K562 (cell line): Measurements from ENCODE around the gene PNKD. TPM values are rescaled to one million over a fixed set of nuclear protein-coding genes. Genes with fewer than 3 reads are reported as not detected.

Experiments used
- ASH1L ChIP-seq: fragments of 450-650 bp; IDR thresholded peaks from 2 replicates; pipeline ENCODE4 v1.6.1; 2018; ENCODE audit warnings: borderline replicate concordance, mild to moderate bottlenecking, low read depth; ENCODE audit not compliant: partially characterized antibody
- ATF7 ChIP-seq: fragments of 450-650 bp; IDR thresholded peaks from 2 replicates; pipeline ENCODE4 v1.7.1; 2014; ENCODE audit warnings: mild to moderate bottlenecking, moderate library complexity
- RAD51 ChIP-seq: fragments of 450-650 bp; IDR thresholded peaks from 2 replicates; pipeline ENCODE4 v1.7.1; 2016; ENCODE audit warnings: low read depth, mild to moderate bottlenecking, borderline replicate concordance
- TBP ChIP-seq: optimal IDR thresholded peaks from 2 replicates; pipeline ENCODE3; 2011; ENCODE audit warnings: low read depth, low read length, improper control_type of control experiment
- ZNF445 ChIP-seq: fragments of 250-450 bp; sonication (Bioruptor Pico); IDR thresholded peaks from 2 replicates; pipeline ENCODE4 v1.4.0; 2020; ENCODE audit warnings: low read depth, mild to moderate bottlenecking, moderate library complexity
- polyA plus RNA-seq, 8 experiments: library from polyadenylated mRNA; depleted of rRNA in 4 of 8; stranded (reverse) in 5 of 8; unstranded in 3 of 8; fragments of >200 nt; fragmentation: Nextera tagmentation in 2 of 8; fragmentation: Illumina TruSeq in 1 of 8; extraction: Ambion mirVana in 2 of 8; extraction: Trizol in 1 of 8; gene quantifications; 2 replicates each; pipeline versions ENCODE4 v1.2.1 to v1.2.3, GENCODE V29; 2011 to 2014; ENCODE audit warnings: inconsistent platforms in 1 of 8, missing spikeins in 1 of 8
- total RNA-seq, 7 experiments: library from RNA; depleted of rRNA in 6 of 7; stranded (reverse); fragments of >200 nt in 6 of 7; fragmentation: Illumina TruSeq in 2 of 7; extraction: Trizol in 2 of 7; gene quantifications; 2 replicates each; pipeline versions ENCODE4 v1.2.1 to v1.2.3, GENCODE V29; 2011 to 2021; ENCODE audit warnings: low replicate concordance in 1 of 7
- TF ChIP-seq, protein P1 (sequence below): fragments of 450-650 bp; IDR thresholded peaks from 2 replicates; pipeline ENCODE4 v1.6.1; 2016; ENCODE audit warnings: mild to moderate bottlenecking, moderate library complexity
- TF ChIP-seq, protein P2 (sequence below), 2 experiments: fragments of 150-350 bp in 1 of 2; IDR thresholded peaks; 2 replicates each; pipeline ENCODE4 v1.6.1; 2012 to 2016; ENCODE audit warnings: low read depth in 2 of 2, low read length in 2 of 2, mild to moderate bottlenecking in 1 of 2, moderate library complexity in 1 of 2

The PNKD gene
- total and polyA plus RNA-seq, 9 of the 15 experiments (the other 6 are each of a cell fraction or from before 2014, with no cell fraction given), result 26.0 to 105 (median 60.1) TPM

DNA sequence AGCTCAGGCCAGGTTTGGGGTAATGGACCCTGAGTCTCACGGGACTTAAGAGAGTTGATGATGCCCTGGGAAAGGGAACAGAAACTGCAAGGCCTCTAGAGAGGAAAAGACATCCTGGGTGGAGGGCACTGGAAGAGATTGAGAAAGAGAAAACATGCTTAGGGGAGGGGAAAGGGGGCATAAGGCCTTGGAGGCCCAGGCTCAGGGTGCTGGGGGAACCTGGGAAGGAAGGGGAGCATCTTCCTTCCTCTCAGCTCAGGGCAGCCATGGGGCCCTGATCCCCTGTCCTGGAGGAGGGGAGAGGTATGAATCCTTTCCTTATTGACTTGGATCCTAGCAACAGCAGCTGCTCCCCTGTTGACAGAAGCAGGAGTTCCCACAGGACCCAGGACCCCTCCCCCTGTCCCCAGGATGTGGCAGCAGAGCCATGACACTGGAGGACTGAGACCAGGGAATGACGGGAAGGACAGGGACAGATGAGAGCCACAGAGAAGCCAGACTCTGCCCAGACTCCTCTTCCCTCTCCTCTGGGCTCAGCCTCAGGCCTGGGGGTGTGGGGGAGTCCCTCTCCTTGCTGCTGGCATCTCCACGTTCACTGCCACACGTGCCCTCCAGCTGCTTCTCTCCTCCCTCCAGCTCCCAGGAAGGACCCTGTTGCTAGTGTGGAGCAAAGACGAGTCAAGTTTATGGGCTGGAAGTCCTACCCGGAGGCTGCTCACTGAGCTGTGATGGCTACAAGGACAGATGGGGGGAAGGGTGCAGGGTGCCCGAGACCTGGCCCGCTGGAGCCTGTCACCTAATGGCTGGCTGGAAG, 8.7 kb upstream of the PNKD start (continued):
- TF ChIP-seq RAD51, result no peak
- TF ChIP-seq ZNF445 (CRISPR knock-in tag), result no peak
- TF ChIP-seq ATF7, result no peak
- TF ChIP-seq, protein P1, sequence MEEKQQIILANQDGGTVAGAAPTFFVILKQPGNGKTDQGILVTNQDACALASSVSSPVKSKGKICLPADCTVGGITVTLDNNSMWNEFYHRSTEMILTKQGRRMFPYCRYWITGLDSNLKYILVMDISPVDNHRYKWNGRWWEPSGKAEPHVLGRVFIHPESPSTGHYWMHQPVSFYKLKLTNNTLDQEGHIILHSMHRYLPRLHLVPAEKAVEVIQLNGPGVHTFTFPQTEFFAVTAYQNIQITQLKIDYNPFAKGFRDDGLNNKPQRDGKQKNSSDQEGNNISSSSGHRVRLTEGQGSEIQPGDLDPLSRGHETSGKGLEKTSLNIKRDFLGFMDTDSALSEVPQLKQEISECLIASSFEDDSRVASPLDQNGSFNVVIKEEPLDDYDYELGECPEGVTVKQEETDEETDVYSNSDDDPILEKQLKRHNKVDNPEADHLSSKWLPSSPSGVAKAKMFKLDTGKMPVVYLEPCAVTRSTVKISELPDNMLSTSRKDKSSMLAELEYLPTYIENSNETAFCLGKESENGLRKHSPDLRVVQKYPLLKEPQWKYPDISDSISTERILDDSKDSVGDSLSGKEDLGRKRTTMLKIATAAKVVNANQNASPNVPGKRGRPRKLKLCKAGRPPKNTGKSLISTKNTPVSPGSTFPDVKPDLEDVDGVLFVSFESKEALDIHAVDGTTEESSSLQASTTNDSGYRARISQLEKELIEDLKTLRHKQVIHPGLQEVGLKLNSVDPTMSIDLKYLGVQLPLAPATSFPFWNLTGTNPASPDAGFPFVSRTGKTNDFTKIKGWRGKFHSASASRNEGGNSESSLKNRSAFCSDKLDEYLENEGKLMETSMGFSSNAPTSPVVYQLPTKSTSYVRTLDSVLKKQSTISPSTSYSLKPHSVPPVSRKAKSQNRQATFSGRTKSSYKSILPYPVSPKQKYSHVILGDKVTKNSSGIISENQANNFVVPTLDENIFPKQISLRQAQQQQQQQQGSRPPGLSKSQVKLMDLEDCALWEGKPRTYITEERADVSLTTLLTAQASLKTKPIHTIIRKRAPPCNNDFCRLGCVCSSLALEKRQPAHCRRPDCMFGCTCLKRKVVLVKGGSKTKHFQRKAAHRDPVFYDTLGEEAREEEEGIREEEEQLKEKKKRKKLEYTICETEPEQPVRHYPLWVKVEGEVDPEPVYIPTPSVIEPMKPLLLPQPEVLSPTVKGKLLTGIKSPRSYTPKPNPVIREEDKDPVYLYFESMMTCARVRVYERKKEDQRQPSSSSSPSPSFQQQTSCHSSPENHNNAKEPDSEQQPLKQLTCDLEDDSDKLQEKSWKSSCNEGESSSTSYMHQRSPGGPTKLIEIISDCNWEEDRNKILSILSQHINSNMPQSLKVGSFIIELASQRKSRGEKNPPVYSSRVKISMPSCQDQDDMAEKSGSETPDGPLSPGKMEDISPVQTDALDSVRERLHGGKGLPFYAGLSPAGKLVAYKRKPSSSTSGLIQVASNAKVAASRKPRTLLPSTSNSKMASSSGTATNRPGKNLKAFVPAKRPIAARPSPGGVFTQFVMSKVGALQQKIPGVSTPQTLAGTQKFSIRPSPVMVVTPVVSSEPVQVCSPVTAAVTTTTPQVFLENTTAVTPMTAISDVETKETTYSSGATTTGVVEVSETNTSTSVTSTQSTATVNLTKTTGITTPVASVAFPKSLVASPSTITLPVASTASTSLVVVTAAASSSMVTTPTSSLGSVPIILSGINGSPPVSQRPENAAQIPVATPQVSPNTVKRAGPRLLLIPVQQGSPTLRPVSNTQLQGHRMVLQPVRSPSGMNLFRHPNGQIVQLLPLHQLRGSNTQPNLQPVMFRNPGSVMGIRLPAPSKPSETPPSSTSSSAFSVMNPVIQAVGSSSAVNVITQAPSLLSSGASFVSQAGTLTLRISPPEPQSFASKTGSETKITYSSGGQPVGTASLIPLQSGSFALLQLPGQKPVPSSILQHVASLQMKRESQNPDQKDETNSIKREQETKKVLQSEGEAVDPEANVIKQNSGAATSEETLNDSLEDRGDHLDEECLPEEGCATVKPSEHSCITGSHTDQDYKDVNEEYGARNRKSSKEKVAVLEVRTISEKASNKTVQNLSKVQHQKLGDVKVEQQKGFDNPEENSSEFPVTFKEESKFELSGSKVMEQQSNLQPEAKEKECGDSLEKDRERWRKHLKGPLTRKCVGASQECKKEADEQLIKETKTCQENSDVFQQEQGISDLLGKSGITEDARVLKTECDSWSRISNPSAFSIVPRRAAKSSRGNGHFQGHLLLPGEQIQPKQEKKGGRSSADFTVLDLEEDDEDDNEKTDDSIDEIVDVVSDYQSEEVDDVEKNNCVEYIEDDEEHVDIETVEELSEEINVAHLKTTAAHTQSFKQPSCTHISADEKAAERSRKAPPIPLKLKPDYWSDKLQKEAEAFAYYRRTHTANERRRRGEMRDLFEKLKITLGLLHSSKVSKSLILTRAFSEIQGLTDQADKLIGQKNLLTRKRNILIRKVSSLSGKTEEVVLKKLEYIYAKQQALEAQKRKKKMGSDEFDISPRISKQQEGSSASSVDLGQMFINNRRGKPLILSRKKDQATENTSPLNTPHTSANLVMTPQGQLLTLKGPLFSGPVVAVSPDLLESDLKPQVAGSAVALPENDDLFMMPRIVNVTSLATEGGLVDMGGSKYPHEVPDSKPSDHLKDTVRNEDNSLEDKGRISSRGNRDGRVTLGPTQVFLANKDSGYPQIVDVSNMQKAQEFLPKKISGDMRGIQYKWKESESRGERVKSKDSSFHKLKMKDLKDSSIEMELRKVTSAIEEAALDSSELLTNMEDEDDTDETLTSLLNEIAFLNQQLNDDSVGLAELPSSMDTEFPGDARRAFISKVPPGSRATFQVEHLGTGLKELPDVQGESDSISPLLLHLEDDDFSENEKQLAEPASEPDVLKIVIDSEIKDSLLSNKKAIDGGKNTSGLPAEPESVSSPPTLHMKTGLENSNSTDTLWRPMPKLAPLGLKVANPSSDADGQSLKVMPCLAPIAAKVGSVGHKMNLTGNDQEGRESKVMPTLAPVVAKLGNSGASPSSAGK, result no peak
- TF ChIP-seq TBP, result no peak
- TF ChIP-seq ASH1L, result no peak
- TF ChIP-seq, protein P2, sequence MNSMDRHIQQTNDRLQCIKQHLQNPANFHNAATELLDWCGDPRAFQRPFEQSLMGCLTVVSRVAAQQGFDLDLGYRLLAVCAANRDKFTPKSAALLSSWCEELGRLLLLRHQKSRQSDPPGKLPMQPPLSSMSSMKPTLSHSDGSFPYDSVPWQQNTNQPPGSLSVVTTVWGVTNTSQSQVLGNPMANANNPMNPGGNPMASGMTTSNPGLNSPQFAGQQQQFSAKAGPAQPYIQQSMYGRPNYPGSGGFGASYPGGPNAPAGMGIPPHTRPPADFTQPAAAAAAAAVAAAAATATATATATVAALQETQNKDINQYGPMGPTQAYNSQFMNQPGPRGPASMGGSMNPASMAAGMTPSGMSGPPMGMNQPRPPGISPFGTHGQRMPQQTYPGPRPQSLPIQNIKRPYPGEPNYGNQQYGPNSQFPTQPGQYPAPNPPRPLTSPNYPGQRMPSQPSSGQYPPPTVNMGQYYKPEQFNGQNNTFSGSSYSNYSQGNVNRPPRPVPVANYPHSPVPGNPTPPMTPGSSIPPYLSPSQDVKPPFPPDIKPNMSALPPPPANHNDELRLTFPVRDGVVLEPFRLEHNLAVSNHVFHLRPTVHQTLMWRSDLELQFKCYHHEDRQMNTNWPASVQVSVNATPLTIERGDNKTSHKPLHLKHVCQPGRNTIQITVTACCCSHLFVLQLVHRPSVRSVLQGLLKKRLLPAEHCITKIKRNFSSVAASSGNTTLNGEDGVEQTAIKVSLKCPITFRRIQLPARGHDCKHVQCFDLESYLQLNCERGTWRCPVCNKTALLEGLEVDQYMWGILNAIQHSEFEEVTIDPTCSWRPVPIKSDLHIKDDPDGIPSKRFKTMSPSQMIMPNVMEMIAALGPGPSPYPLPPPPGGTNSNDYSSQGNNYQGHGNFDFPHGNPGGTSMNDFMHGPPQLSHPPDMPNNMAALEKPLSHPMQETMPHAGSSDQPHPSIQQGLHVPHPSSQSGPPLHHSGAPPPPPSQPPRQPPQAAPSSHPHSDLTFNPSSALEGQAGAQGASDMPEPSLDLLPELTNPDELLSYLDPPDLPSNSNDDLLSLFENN (IDR thresholded peaks at IDR 0.05; ENCODE audit: low read depth in 2 of 2, low read length in 2 of 2), result no peak
